Activated CD4-positive, alpha-beta T cell treated with anti-CD3 and anti-CD28 coated beads, Interleukin-2, Interleukin-6, amounts not matched to agents 100 ng/mL and 50 ng/mL, durations not matched to agents 16 hours and 8 hours (primary cell): Measurements from ENCODE around the gene PPP1R13B.
"Not testable (repeated sequence)": the region's sequence is repeated elsewhere in the genome, so short reads cannot be mapped to it uniquely, and the experiment has no call there.

Experiments
- DNase-seq: peaks from one replicate; pipeline ENCODE4 v3.0.0-alpha.2; 2020

The PPP1R13B gene

GRCh38 chr14:103695296-103696069 lies 151.9 kb downstream of the PPP1R13B start:
- DNase-seq = no peak

DNA sequence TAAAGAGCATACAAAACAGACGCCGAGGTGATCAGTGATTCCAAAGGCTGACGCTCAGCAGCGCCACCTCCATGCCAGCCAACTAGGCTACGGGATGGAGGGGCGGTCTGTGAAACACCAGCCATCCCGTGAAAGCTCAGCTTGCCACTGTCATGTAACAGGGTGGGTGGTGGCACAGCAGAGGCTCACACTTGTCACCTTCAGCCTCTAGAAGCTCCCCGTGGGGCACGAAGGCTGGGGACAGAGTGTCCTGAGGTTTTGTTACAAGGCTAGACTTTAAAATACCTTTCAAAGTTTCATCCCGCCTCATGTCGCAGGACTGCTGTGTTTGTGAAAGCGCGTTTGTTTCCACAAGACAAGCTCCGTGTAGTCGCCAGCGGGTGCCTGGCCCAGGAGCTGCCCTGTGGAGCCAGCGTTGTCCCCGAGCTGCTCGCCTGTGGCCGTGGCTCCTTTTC lies 152.8 kb downstream of the PPP1R13B start:
- DNase-seq = no peak

DNA sequence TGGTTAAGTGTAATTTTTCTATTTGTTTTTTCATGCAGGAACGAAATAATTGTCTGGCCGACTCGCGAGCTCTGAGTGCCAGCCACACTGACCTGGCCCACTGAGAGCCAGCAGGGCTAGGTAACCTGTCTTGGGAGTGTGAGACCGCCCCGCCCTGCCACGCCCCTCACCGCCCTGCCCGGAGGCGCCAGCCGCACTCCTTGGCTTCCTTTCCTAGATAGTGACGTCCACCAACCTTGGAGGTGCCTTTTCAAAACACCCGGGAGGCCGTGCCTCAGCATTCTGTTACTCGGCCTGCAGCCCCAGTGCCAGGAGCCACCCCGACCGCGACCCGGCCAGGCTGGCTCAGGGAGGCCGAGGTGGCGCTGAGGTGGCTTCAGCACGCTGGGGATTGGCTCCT lies 153.9 kb downstream of the PPP1R13B start:
- DNase-seq = no peak

DNA sequence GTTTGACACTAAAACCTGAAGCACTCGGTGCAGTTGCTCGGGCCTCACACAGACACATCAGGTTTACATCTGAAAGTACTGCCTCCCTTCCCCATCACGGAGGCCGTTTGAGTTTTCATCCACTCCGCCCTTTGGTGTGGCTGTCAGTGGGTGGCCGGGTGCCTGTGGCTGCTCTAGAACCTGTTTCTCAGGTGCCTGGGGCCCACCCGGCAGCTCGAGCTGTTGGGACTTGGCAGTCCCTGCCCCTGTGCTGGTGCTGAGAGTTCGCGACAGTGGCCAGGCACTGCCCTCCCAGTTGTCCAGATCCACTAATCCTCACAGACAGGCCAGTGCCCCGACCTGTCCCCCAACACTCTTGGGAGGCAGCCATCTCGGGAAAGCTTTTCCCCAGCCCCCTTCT lies 154.5 kb downstream of the PPP1R13B start:
- no peak for DNase-seq

DNA sequence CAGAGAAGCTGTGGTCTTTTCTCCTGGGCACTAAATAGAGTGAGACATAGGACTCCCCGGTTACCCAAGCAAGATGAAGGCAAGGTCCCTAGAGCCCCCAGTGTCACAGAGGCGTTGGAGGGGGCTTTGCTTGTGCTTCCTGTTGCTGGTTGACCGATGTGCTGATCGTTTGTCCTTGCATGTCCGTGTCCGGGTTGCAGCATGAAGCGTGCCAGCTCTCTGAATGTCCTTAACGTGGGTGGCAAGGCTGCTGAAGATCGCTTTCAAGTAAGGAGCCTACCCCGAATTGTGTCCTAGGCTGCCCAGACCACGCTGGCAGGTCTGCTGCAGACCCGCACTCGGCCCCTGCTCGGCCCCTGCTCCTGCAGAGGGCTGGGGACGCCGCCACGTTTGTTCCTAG lies 155.2 kb downstream of the PPP1R13B start:
- no peak for DNase-seq

GRCh38 chr14:103691655-103692054 lies 155.7 kb downstream of the PPP1R13B start:
- DNase-seq = not testable (repeated sequence)

DNA sequence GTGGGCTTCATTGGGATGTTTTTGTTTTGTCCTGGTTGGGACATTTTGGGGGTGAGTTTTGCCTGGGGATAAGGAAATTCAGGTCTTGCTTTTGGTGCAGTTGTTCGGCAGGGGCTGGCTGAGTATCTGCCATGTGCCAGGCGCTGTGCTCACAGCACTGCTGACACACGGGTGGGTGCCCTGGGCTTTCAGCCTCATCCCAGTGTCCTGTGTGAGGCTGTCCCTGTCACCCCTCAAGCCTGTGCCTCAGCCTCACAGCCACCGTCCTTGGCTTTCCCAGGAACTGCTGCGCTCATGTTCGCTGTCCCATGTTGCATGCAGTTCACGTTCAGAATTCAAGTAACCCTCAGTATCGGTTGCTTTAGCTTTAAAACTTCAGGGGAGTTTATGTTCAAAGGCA lies 157.0 kb downstream of the PPP1R13B start:
- DNase-seq = no peak

DNA sequence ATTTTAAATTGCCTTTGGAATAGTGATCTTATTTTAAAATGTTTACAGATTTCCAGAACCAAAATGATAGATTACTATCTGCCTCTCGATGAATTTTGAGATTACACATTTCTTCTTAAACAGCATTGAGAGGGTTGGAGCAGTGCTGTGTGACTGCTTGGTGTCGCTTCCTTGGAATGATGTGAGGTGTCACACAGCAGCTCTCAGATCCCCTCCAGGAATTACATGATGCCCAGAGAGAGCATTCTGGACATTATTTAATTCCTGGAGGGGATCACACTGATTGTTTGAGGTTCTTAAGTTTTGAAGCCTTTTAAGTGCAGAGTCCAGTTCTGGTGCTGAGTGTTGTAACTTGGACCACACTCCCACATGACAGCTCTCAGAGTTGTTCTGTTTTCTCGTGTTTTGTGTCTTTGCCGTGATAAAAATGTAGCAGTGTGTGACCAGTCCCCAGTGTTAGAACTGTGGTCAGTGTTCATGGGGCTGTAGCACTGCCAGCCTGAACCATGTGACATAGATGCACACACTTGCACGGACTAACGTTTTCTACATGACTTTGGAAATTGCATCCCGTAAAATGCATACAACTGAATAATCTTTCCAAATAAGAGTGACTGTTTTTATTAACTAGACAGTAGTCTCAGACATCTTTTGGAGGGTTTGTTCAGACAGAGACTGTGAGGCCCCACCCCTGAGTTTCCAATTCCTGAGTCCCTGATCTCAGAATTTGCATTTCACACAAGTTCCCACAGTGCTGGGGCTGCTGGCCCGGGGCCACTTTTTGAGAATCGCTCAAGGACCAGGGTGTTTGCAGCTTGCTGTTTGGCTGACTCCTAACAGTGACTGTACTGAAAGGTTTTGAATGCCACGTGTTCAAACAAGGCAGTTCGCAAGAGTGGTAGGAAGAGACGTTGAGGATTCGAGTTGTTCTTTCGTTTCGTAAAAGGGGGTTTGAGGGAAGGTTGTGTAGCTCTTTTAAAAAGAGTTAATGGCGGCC lies 158.2 kb downstream of the PPP1R13B start:
- no peak for DNase-seq

- DNase-seq = no peak
Measured at GRCh38 chr14:103688441-103688840, 158.9 kb downstream of the PPP1R13B start.

GRCh38 chr14:103687712-103688111 lies 159.7 kb downstream of the PPP1R13B start:
- no peak for DNase-seq

DNA sequence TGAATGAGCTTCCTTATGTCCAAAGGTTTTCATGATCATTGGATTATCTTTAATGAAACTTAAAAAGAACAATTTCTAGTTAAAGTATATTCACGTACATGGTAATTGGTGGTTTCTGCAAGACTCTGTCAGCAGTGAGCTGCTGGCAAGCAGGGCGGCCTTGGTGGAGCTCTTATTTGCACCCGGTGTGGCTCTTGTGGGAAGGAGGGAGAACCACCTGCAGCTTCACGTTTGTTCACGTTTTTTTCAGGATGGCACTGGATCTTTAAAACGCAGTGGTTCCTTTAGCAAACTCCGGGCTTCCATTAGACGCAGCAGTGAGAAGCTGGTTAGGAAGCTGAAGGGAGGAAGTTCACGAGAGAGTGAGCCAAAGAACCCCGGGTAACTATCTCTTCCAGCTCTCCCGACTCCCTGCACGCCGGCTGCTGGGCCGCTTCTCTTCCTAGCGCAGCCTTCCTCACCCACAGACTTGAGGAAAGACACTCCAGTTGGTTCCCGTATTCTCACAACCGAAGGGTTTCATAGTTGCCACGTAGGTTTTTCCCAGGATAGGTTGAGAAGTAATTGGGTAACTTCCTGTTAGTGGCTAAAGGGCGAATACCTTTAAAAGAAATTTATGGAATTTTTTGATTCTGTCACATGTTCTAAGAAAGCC lies 160.4 kb downstream of the PPP1R13B start:
- DNase-seq = no peak

DNA sequence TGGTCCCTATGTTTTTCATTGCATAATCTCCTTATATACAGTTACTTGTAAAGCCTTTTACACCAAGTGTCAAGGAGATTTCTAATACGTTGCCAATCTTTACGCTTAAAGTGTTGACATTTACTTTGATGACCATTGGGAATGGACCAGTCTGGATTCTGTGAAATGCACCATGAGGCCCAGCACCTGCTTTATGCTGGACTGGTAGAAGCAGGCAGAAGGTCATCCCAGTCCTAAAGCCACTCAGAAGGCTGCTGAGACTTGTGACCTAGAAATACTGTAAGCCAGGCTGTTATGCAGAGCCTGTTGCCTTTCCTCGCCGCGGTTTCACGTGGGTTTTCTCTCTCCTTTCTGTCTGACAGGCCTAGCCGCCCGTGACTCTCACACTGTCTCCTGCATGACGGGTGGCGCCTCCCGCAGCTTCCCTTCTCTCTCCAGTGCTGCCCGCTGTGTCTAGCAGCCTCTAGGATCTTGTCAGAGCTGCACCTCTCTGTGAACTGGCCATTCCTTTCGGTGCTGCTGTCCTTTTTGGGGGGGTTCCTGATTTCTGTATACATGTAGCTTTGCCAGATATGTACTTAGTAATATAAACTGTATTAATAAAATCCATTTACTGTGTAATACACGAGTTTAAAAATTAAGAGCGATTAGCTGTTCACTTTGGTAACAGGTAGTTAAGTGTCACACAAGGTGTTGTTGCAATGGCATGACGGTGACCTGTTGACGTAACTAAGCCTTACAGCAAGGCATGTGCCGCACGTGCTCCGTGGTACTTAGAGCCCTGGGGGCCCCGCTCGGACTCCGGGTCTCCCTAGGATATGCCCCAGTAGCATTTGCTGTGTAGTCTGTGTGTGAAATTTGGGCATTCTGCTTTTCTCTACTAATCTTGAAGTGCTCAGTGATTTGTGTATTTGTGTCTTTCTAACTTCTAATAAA lies 161.8 kb downstream of the PPP1R13B start:
- no peak for DNase-seq

- DNase-seq = no peak
Measured at GRCh38 chr14:103684871-103685270, 162.5 kb downstream of the PPP1R13B start.

- DNase-seq = no peak
Measured at GRCh38 chr14:103684471-103684870, 162.9 kb downstream of the PPP1R13B start.
